Right renal pelvis (tissue), 4 donors: ENCODE results near the gene EXOC4. TPM values are rescaled to one million over a fixed set of nuclear protein-coding genes. Genes with fewer than 3 reads are reported as not detected.
"Not testable (repeated sequence)": the region's sequence is repeated elsewhere in the genome, so short reads cannot be mapped to it uniquely, and the experiment has no call there.

ENCODE experiments used
- DNase-seq, 4 donors: peaks; one replicate each; pipeline ENCODE4 v3.0.0-alpha.2; 2013; ENCODE audit warnings: low read depth in 4 of 4, low spot score in 3 of 4, missing footprints in 1 of 4
- polyA plus RNA-seq, 4 donors: library from polyadenylated mRNA; unstranded; fragments of 120-200 nt; gene quantifications; one replicate each; pipeline ENCODE4 v1.2.1, GENCODE V29; 2013; ENCODE audit not compliant: insufficient read length in 4 of 4

The EXOC4 gene
- polyA plus RNA-seq, 4 donors = 66.9 to 71.9 (median 69.9) TPM

- peak in 2 of 4 donors; percentile 28 to 44 for DNase-seq
Observed at GRCh38 chr7:133310232-133310862, 57.5 kb downstream of the EXOC4 start.

GRCh38 chr7:133313575-133313974 lies 60.7 kb downstream of the EXOC4 start:
- DNase-seq = no peak

GRCh38 chr7:133314084-133314483 lies 61.2 kb downstream of the EXOC4 start:
- DNase-seq = no peak

GRCh38 chr7:133315332-133316040 lies 62.6 kb downstream of the EXOC4 start:
- DNase-seq = no peak

- no peak for DNase-seq
Observed at GRCh38 chr7:133319842-133320241, 67.0 kb downstream of the EXOC4 start.

GRCh38 chr7:133320891-133321290 lies 68.0 kb downstream of the EXOC4 start:
- no peak for DNase-seq

GRCh38 chr7:133321366-133321765 lies 68.5 kb downstream of the EXOC4 start:
- not testable (repeated sequence) for DNase-seq

GRCh38 chr7:133326745-133327144 lies 73.9 kb downstream of the EXOC4 start:
- DNase-seq = not testable (repeated sequence)

GRCh38 chr7:133328021-133328420 lies 75.1 kb downstream of the EXOC4 start:
- not testable (repeated sequence) for DNase-seq

- peak in 1 of 4 donors; percentile 22 for DNase-seq
Observed at GRCh38 chr7:133330085-133330484, 77.2 kb downstream of the EXOC4 start.

GRCh38 chr7:133331861-133332260 lies 79.0 kb downstream of the EXOC4 start:
- DNase-seq = no peak

GRCh38 chr7:133339772-133340171 lies 86.9 kb downstream of the EXOC4 start:
- DNase-seq = no peak

GRCh38 chr7:133344275-133344674 lies 91.4 kb downstream of the EXOC4 start:
- DNase-seq = no peak

- DNase-seq = no peak
Observed at GRCh38 chr7:133345690-133346421, 93.0 kb downstream of the EXOC4 start.

- no peak for DNase-seq
Observed at GRCh38 chr7:133348250-133348649, 95.4 kb downstream of the EXOC4 start.

- no peak for DNase-seq
Observed at GRCh38 chr7:133349101-133349500, 96.2 kb downstream of the EXOC4 start.

- DNase-seq = no peak
Observed at GRCh38 chr7:133352430-133352829, 99.6 kb downstream of the EXOC4 start.

GRCh38 chr7:133353775-133354174 lies 100.9 kb downstream of the EXOC4 start:
- no peak for DNase-seq

GRCh38 chr7:133354546-133355324 lies 101.9 kb downstream of the EXOC4 start:
- DNase-seq = no peak

- DNase-seq = peak in 2 of 4 donors; percentile 4 to 12
Observed at GRCh38 chr7:133355325-133355708, 102.4 kb downstream of the EXOC4 start.

- DNase-seq = no peak
Observed at GRCh38 chr7:133355822-133356221, 102.9 kb downstream of the EXOC4 start.
